ENCODE data around the gene KCNH5. TPM values are rescaled to one million over a fixed set of nuclear protein-coding genes. Genes with fewer than 3 reads are reported as not detected.

KCNH5 gene
- total RNA-seq, 3 donors from 2014 or later (not counting 1 experiment from before 2014, with no cell fraction given), result not detected

GRCh38 chr14:62983821-62984220, 61.4 kb downstream of the KCNH5 start:
- peaks cover 0 to 1% of the 10 kb centered on the region in 2 donors for H3K27me3 Mint-ChIP-seq (ENCODE audit: low read depth in 2 of 2)
- Histone ChIP-seq H3K9me3 (ENCODE audit: control insufficient read depth, insufficient read depth, low read length) (no peaks in the 10 kb centered on the region), H3K36me3 (ENCODE audit: control insufficient read depth, insufficient read depth, low read length) (no peaks in the 10 kb centered on the region), H3K4me3 (ENCODE audit: low read length) (no peak overlapping the region), H3K27me3 (ENCODE audit: control insufficient read depth, insufficient read depth, low read length) (no peaks in the 10 kb centered on the region), H3K4me1 (ENCODE audit: control insufficient read depth, insufficient read depth, low read length) (no peaks in the 10 kb centered on the region), H3K27ac (ENCODE audit: low read length) (no peak overlapping the region)
- H3K4me3 Mint-ChIP-seq, result no peak overlapping the region
- intact Hi-C loops (cut with micrococcal nuclease), result no loop called here
- no peak overlapping the region for H3K27ac Mint-ChIP-seq
- no peak for TF ChIP-seq CTCF (IDR thresholded peaks at IDR 0.05)
- H3K4me1 Mint-ChIP-seq, result no peaks in the 10 kb centered on the region
- H3K9me3 Mint-ChIP-seq, result peaks cover 1 to 14% of the 10 kb centered on the region in 2 donors
- DNase-seq, result no peak
- no peak for ATAC-seq
- H3K36me3 Mint-ChIP-seq, result no peaks in the 10 kb centered on the region

GRCh38 chr14:62980693-62981092, 64.6 kb downstream of the KCNH5 start:
- Mint-ChIP-seq H3K36me3 (no peaks in the 10 kb centered on the region), H3K4me1 (no peaks in the 10 kb centered on the region), H3K4me3 (no peak overlapping the region), H3K27ac (no peak overlapping the region), H3K27me3 (ENCODE audit: low read depth in 2 of 2) (no peaks in the 10 kb centered on the region), H3K9me3 (peaks cover 2 to 10% of the 10 kb centered on the region in 2 donors)
- Histone ChIP-seq H3K27me3 (ENCODE audit: control insufficient read depth, insufficient read depth, low read length) (no peaks in the 10 kb centered on the region), H3K4me3 (ENCODE audit: low read length) (no peak overlapping the region), H3K36me3 (ENCODE audit: control insufficient read depth, insufficient read depth, low read length) (no peaks in the 10 kb centered on the region), H3K4me1 (ENCODE audit: control insufficient read depth, insufficient read depth, low read length) (no peaks in the 10 kb centered on the region), H3K9me3 (ENCODE audit: control insufficient read depth, insufficient read depth, low read length) (no peaks in the 10 kb centered on the region), H3K27ac (ENCODE audit: low read length) (no peak overlapping the region)
- ATAC-seq (no peak), DNase-seq (no peak)
- intact Hi-C loops (cut with micrococcal nuclease), result no loop called here
- 84% methylated on average over 6 of the region's 7 CpGs for WGBS (ENCODE audit: insufficient coverage)
- no peak for TF ChIP-seq CTCF (IDR thresholded peaks at IDR 0.05)

- no peaks in the 10 kb centered on the region for H3K36me3 ChIP-seq (ENCODE audit: control insufficient read depth, insufficient read depth, low read length)
- H3K4me1 ChIP-seq (ENCODE audit: control insufficient read depth, insufficient read depth, low read length), result no peaks in the 10 kb centered on the region
- intact Hi-C loops (cut with micrococcal nuclease), result no loop called here
- H3K27ac ChIP-seq (ENCODE audit: low read length), result no peak overlapping the region
- H3K4me3 ChIP-seq (ENCODE audit: low read length), result no peak overlapping the region
- H3K27ac Mint-ChIP-seq, result no peak overlapping the region
- no peak for TF ChIP-seq CTCF (IDR thresholded peaks at IDR 0.05)
- DNase-seq (no peak), ATAC-seq (no peak)
- 100% methylated on average over 1 of the region's 1 CpG for WGBS (ENCODE audit: insufficient coverage)
- H3K4me1 Mint-ChIP-seq, result no peaks in the 10 kb centered on the region
- no peak overlapping the region for H3K4me3 Mint-ChIP-seq
- no peaks in the 10 kb centered on the region for H3K27me3 Mint-ChIP-seq (ENCODE audit: low read depth in 2 of 2)
- no peaks in the 10 kb centered on the region for H3K9me3 ChIP-seq (ENCODE audit: control insufficient read depth, insufficient read depth, low read length)
- H3K36me3 Mint-ChIP-seq, result no peaks in the 10 kb centered on the region
- H3K9me3 Mint-ChIP-seq, result peaks cover 14 to 16% of the 10 kb centered on the region in 2 donors
- no peaks in the 10 kb centered on the region for H3K27me3 ChIP-seq (ENCODE audit: control insufficient read depth, insufficient read depth, low read length)
These were observed 87.7 kb downstream of the KCNH5 start for GRCh38 chr14:62957562-62957961.

GRCh38 chr14:62956413-62956812, 88.8 kb downstream of the KCNH5 start:
- no peaks in the 10 kb centered on the region for H3K4me1 ChIP-seq (ENCODE audit: control insufficient read depth, insufficient read depth, low read length)
- H3K4me3 ChIP-seq (ENCODE audit: low read length), result no peak overlapping the region
- Mint-ChIP-seq H3K9me3 (peaks cover 9 to 12% of the 10 kb centered on the region in 2 donors), H3K4me3 (no peak overlapping the region), H3K4me1 (no peaks in the 10 kb centered on the region), H3K36me3 (no peaks in the 10 kb centered on the region), H3K27me3 (ENCODE audit: low read depth in 2 of 2) (no peaks in the 10 kb centered on the region), H3K27ac (no peak overlapping the region)
- WGBS (ENCODE audit: insufficient coverage), result no CpG with 5 or more reads among the region's 2 CpGs
- intact Hi-C loops (cut with micrococcal nuclease), result no loop called here
- H3K27me3 ChIP-seq (ENCODE audit: control insufficient read depth, insufficient read depth, low read length), result no peaks in the 10 kb centered on the region
- TF ChIP-seq CTCF (IDR thresholded peaks at IDR 0.05), result no peak
- no peaks in the 10 kb centered on the region for H3K36me3 ChIP-seq (ENCODE audit: control insufficient read depth, insufficient read depth, low read length)
- H3K9me3 ChIP-seq (ENCODE audit: control insufficient read depth, insufficient read depth, low read length), result no peaks in the 10 kb centered on the region
- DNase-seq (no peak), ATAC-seq (no peak)
- H3K27ac ChIP-seq (ENCODE audit: low read length), result no peak overlapping the region
